Hepatic stellate cell (primary cell): ENCODE measurements around the gene IP6K1.
"Not testable (repeated sequence)": the region's sequence is repeated elsewhere in the genome, so short reads cannot be mapped to it uniquely, and the experiment has no call there.

ENCODE experiments used
- DNase-seq: peaks from one replicate; pipeline ENCODE4 v3.0.0; 2011; ENCODE audit warnings: low spot score

The IP6K1 gene

DNA sequence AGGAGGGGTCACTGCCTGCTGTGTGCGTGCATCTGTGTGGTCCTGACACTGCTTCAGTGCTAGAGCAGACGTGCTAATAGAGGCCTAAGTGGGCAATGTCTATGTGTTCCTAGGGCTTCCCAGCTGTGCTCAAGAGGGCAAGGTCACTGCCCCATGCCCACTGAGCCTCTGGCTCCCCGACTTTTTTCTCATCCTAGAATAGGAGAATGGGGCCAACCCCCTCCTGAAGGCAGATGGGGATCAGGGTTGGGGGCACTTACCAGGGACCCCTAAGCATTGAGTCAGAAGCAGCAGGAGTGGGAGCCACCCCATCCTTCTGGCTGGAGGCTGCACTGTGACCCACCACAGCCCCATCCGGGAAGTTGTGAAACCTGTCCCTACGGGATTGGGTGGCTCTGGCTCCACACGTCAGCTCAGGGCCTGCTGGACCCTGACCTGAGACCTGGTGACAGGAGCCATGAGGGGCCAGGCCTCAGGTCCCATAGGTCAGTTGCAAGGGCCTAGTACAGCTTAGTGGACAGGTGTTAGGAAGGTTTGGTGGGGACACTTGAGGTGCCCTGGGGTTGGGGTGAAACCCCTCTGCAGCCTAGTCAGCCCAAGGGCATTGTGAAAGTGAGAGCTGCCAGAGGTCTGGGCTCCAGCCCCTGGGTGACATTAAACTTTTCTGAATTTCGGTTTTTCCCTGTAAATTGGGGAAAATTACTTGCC is 97.8 kb downstream of the IP6K1 start:
- not testable (repeated sequence) for DNase-seq

DNA sequence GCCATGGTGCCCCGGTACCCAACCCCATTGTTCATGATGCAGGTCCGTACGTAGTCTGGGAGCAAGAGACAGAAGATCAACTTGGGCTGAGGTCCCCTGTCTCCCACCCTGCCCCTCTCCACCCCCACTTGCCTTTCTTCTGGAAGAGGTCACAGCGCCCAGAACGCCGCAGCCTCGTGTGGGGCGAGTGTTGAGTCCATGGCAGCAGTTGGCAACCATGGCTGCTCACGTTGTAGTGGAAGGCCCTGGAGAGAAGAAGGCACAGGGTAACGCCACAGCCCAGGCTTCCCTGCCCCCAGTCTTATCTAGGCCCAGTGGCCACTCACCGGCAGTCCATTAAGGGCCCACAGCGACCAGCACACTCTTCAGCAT is 98.9 kb downstream of the IP6K1 start:
- not testable (repeated sequence) for DNase-seq

GRCh38 chr3:49686769-49687423 is 99.4 kb downstream of the IP6K1 start:
- not testable (repeated sequence) for DNase-seq

- not testable (repeated sequence) for DNase-seq
Measured at GRCh38 chr3:49686346-49686745, 100.0 kb downstream of the IP6K1 start.

DNA sequence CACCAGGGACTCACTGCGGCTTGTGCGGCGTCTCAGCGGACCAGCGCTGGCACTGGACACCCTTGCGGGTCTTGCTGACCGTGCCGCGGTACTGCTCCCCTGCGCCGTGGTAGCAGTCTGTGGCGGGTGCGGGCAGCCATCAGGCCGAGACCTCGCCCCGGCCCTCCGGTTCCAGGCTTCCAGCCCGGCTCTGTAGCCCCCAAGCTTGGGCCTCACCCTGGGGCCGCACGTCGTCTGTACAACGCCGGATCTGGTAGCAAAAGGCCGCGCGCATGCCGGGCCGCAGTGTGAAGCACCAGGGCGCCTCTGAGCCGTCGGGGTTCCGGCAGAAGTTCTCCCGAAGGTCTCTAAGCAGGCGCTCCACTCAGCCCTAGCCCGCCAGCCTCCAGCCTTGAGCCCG is 100.5 kb downstream of the IP6K1 start:
- DNase-seq, result not testable (repeated sequence)

- DNase-seq, result not testable (repeated sequence)
Measured at GRCh38 chr3:49685103-49685502, 101.2 kb downstream of the IP6K1 start.

GRCh38 chr3:49684453-49684852 is 101.9 kb downstream of the IP6K1 start:
- not testable (repeated sequence) for DNase-seq

DNA sequence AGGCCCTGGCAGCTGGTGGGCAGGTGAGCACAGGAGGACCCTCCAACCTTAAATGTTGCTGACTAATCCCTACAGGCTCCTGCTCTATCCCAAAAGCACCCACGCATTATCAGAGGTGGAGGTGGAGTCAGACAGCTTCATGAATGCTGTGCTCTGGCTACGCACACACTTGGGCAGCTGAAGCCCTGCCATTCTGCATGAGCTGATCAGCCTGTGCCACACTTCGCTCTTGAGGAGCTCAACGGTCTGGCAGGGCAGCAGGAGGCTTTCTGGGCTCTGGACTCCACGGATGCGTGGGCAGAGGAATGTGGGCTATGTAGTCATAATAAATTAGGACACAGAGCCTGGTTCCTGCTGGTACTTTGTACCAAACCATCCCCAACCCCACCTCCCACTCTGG is 103.2 kb downstream of the IP6K1 start:
- DNase-seq, result no peak

DNA sequence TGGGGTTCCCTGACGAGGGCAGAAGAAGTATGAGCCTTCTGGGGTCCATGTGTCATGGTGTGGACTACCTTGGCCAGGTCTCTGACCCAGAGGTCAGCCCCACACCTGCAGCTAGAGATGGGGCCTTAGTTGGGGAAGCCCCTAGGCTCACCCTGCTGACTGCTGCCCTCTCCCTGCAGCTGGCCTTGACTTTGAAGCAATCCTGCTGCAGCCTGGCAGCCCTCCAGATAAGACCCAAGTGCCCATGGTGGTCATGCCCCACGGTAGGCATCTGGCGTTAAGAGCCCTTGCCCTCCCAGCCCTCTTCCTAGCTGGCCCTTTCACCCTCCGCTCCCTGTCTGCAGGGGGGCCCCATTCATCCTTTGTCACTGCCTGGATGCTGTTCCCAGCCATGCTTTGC is 104.8 kb downstream of the IP6K1 start:
- DNase-seq, result no peak

GRCh38 chr3:49681232-49681522 is 105.2 kb downstream of the IP6K1 start:
- no peak for DNase-seq

DNA sequence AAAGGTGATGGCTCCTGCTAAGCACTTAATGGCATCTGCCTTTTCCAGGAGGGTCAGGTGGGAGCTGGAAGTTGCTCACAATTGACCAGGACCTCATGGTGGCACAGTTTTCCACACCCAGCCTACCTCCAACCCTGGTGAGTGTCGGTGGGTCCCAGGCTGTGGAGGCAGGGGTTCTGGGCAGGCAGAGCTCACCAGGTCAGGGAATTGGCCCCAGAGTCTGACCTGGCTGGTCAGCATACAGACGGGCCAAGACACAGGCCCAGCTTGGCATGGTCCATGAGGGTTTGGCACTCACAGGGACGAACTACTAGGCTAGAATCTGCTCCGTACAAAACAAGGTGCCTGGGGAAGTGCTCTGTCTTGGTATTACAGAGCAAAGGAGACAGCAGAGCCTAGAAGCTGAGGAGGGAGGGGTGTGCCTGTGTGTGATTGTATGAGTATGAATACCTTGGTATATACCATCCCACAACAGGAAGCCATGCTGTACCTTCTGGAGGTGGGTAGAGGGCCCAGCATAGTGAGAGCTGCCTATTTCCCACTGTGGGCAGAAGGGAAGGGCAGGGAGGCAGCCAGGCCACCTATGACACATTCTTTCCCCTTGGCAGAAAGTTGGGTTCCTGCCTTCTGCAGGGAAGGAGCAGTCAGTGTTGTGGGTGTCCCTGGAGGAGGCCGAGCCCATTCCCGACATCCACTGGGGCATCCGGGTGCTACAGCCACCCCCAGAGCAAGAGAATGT is 105.7 kb downstream of the IP6K1 start:
- no peak for DNase-seq

DNA sequence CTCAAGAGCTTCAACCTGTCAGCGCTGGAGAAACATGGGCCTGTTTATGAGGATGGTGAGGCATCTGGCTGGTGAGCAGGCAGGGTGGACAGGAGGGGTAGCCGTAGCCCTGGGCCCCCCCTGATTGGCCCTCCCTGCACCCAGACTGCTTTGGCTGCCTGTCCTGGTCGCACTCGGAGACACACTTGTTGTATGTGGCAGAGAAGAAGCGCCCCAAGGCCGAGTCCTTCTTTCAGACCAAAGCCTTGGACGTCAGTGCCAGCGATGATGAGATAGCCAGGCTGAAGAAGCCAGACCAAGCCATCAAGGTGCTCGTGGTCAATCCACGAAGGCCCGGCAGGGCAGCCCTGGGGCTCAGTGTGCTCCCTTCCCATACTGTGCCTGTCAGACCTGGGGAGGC is 110.4 kb downstream of the IP6K1 start:
- DNase-seq, result no peak

DNA sequence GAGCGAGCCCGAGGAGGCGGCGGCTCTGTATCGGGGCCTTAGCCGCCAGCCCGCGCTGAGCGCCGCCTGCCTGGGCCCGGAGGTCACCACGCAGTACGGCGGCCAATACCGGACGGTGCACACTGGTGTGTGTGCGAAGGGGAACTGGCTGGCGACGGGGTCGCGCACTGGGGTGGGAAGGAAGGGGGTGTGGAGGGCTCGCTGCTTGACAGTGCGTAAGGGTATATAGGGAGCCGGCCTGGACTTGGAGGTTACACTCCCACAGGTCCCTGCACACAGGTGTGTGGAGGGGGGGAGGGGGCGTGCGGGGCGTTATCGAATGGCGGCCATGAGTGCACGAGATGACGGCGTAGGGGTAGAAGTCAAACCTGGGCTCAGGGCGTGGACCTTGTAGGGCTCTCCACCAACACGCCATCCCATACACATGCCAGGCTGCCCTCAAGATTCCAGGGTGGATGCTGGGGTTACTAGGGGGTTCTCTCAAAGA is 111.8 kb downstream of the IP6K1 start:
- DNase-seq, result no peak
